ENCODE data around the gene FOXE3. TPM values are rescaled to one million over a fixed set of nuclear protein-coding genes. Genes with fewer than 3 reads are reported as not detected.

The FOXE3 gene
- total and polyA plus RNA-seq, 2 of the 8 experiments (the other 6 are each of a cell fraction or from before 2014, with no cell fraction given), result 0.18 TPM; not detected in 1

DNA sequence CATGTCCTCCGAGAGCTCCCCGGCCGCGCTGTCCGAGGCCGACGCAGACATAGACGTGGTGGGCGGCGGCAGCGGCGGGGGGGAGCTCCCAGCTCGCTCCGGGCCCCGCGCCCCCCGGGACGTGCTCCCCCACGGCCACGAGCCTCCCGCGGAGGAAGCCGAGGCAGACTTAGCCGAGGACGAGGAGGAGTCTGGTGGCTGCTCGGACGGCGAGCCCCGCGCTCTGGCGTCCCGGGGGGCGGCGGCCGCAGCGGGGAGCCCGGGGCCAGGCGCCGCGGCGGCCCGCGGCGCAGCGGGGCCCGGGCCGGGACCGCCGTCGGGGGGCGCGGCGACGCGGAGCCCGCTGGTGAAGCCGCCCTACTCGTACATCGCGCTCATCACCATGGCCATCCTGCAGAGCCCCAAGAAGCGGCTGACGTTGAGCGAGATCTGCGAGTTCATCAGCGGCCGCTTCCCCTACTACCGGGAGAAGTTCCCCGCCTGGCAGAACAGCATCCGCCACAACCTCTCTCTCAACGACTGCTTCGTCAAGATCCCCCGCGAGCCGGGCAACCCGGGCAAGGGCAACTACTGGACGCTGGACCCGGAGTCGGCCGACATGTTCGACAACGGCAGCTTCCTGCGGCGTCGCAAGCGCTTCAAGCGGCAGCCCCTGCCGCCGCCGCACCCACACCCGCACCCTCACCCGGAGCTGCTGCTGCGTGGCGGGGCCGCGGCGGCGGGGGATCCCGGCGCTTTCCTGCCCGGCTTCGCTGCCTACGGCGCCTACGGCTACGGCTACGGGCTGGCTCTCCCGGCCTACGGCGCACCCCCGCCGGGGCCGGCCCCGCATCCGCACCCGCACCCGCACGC, 22.3 kb downstream of the FOXE3 start:
- no peak overlapping the region for H3K56ac ChIP-seq (replicated peaks; ENCODE audit: insufficient read length, low read depth, low read length)
- H4K8ac ChIP-seq (ENCODE audit: extremely low read depth, insufficient read depth, low read length), result peak overlapping the region; percentile 37; the same call in 1 of the 2 replicates
- H3K27ac ChIP-seq (ENCODE audit: low read depth, low read length), result no peak overlapping the region
- POLR2A ChIA-PET (ENCODE audit: partially characterized antibody), result no interaction called here
- no peak overlapping the region for H3K23ac ChIP-seq (ENCODE audit: insufficient read length)
- H3K18ac ChIP-seq (ENCODE audit: extremely low read depth, low read length), result no peak overlapping the region
- H4K5ac ChIP-seq (ENCODE audit: insufficient read length, low read depth, low read length), result no peak overlapping the region
- H3K4me2 ChIP-seq (ENCODE audit: insufficient read depth in 1 of 2, low read depth in 2 of 2, low read length in 2 of 2), result peak overlapping the region; percentile 61 to 78
- peaks cover 11% of the 10 kb centered on the region; the same call in 1 of the 2 replicates for H3K23me2 ChIP-seq (ENCODE audit: low read depth, low read length)
- H4K20me1 ChIP-seq (replicated peaks in 1 of 2; ENCODE audit: control insufficient read depth in 1 of 2, insufficient read depth in 2 of 2, low read length in 2 of 2), result peaks cover 12 to 19% of the 10 kb centered on the region in 2 experiments
- no peak overlapping the region for H2BK120ac ChIP-seq (replicated peaks; ENCODE audit: low read depth, low read length)
- H3K36me3 ChIP-seq (ENCODE audit: control insufficient read depth in 2 of 4, insufficient read depth in 4 of 4, low read length in 3 of 4), result peaks cover 0 to 10% (median 0%) of the 10 kb centered on the region in 4 experiments; a peak in 1 of 8 replicates
- H3K9me3 ChIP-seq (ENCODE audit: insufficient read depth in 2 of 2, low read depth in 1 of 2, low read length in 1 of 2), result no peaks in the 10 kb centered on the region; a peak in 1 of 4 replicates
- H2BK15ac ChIP-seq (ENCODE audit: low read length), result no peak overlapping the region
- no peak overlapping the region for H2BK20ac ChIP-seq (ENCODE audit: low read length)
- DNase-seq (ENCODE audit: low read depth in 1 of 2, low spot score in 2 of 2) (peak in 1 of 2 experiments; percentile 73), FAIRE-seq (no peak)
- no peak overlapping the region for H2BK12ac ChIP-seq (ENCODE audit: low read depth, low read length)
- no peak overlapping the region for H4K91ac ChIP-seq (replicated peaks; ENCODE audit: insufficient read length, low read length)
- no peak overlapping the region for H3K14ac ChIP-seq (ENCODE audit: insufficient read length)
- H3K4ac ChIP-seq (replicated peaks; ENCODE audit: insufficient read length, low read depth, low read length), result no peak overlapping the region
- peaks cover 92 to 99% (median 98%) of the 10 kb centered on the region in 4 experiments for H3K27me3 ChIP-seq (replicated peaks in 1 of 4; ENCODE audit: control insufficient read depth in 3 of 4, extremely low read depth in 1 of 4, insufficient read depth in 3 of 4, low read length in 3 of 4)
- H3K4me1 ChIP-seq (replicated peaks in 1 of 4; ENCODE audit: control insufficient read depth in 3 of 4, insufficient read depth in 4 of 4, low read length in 3 of 4), result peaks cover 7 to 33% (median 13%) of the 10 kb centered on the region in 4 experiments
- WGBS, 2 experiments (ENCODE audit: extremely low coverage in 1 of 2, insufficient coverage in 1 of 2, insufficient read length in 1 of 2, insufficient replicate concordance in 2 of 2, low coverage in 1 of 2, low lambda C conversion rate in 2 of 2, missing lambda C conversion rate in 1 of 2), result 4% methylated on average over 35 of the region's 117 CpGs; no CpG with 5 or more reads in 1 of the 2 experiments
- no peaks in the 10 kb centered on the region for H3K79me1 ChIP-seq (ENCODE audit: low read depth, low read length)
- no peak overlapping the region for H3K9ac ChIP-seq (replicated peaks in 1 of 4; ENCODE audit: extremely low read depth in 1 of 4, low read depth in 3 of 4, low read length in 3 of 4)
- no peak overlapping the region for H2AK5ac ChIP-seq (ENCODE audit: low read depth, low read length)
- H3K79me2 ChIP-seq (ENCODE audit: control insufficient read depth in 1 of 2, insufficient read depth in 2 of 2, low read length in 2 of 2), result no peaks in the 10 kb centered on the region
- CTCF ChIA-PET (ENCODE audit: partially characterized antibody), result interaction anchor here (0.6 to 8.6 kb wide), 28 partner anchors 11 to 713 kb away, joined by 3 to 140 read pairs (median 4); partner anchors contain the start of gene FOXE3
- no peak overlapping the region for H2AFZ ChIP-seq (ENCODE audit: low read length)
- H3K4me3 ChIP-seq (ENCODE audit: extremely low read depth in 1 of 4, insufficient read depth in 2 of 4, low read depth in 3 of 4, low read length in 4 of 4), result peak overlapping the region; percentile 16 to 65 (median 49); a peak in 6 of 8 replicates
- no peak overlapping the region for H2BK5ac ChIP-seq (ENCODE audit: low read depth, low read length)
- TF ChIP-seq KDM5A (IDR thresholded peaks at IDR 0.05; ENCODE audit: low read length) (no peak), CBX5 (IDR thresholded peaks at IDR 0.05; ENCODE audit: low read depth, low read length) (no peak), BACH1 (IDR thresholded peaks at IDR 0.05; ENCODE audit: low read length) (no peak), USF2 (IDR thresholded peaks at IDR 0.05; ENCODE audit: low read length) (no peak), GABPA (IDR thresholded peaks at IDR 0.05; ENCODE audit: borderline replicate concordance, insufficient read depth, low read length) (no peak), SP1 (IDR thresholded peaks at IDR 0.05; ENCODE audit: low read depth, low read length) (no peak), SUZ12 (IDR thresholded peaks at IDR 0.05; ENCODE audit: low read length) (no peak), PHF8 (conservative IDR thresholded peaks at IDR 0.05; ENCODE audit: low read depth, low read length) (no peak), NANOG (IDR thresholded peaks at IDR 0.05; ENCODE audit: insufficient read depth, low read depth, low read length, poor library complexity, severe bottlenecking) (no peak)

All from H1 (cell line).